ENCODE data around the gene ELL2. TPM values are rescaled to one million over a fixed set of nuclear protein-coding genes. Genes with fewer than 3 reads are reported as not detected.
A peak's percentile ranks its signal among the peaks of the same experiment; 100 is the strongest.

ELL2 gene
- total and polyA plus RNA-seq, 2 of the 13 experiments (the other 11 are each of a cell fraction or from before 2014, with no cell fraction given) = 78.9 to 97.1 TPM

GRCh38 chr5:95857185-95857945, 104.3 kb downstream of the ELL2 start (continued):
- TF ChIP-seq ZNF296 (CRISPR knock-in tag; conservative IDR thresholded peaks at IDR 0.05) (no peak), TFAP4 (IDR thresholded peaks at IDR 0.05; ENCODE audit: borderline replicate concordance, low read depth) (no peak), ZNF780A (CRISPR knock-in tag; IDR thresholded peaks at IDR 0.05) (no peak), ZMAT5 (CRISPR knock-in tag; IDR thresholded peaks at IDR 0.05; ENCODE audit: borderline replicate concordance, low read depth) (no peak), ZNF383 (CRISPR knock-in tag; IDR thresholded peaks at IDR 0.05; ENCODE audit: borderline replicate concordance) (no peak), NRL (CRISPR knock-in tag; IDR thresholded peaks at IDR 0.05; ENCODE audit: borderline replicate concordance) (no peak; the same call in 1 of the 2 replicates), ZNF75D (CRISPR knock-in tag; IDR thresholded peaks at IDR 0.05; ENCODE audit: borderline replicate concordance) (no peak), TAF1 (CRISPR knock-in tag; IDR thresholded peaks at IDR 0.05) (0 out of 2 replicates have a peak, but pooled peaks have one; percentile 17), CTCF (CRISPR knock-in tag; IDR thresholded peaks at IDR 0.05) (0 out of 2 replicates have a peak, but pooled peaks have one; percentile 9), ZNF230 (CRISPR knock-in tag; IDR thresholded peaks at IDR 0.05) (peak; percentile 65; the same call in 1 of the 2 replicates), ZKSCAN1 (IDR thresholded peaks at IDR 0.05; ENCODE audit: low read length) (no peak), HINFP (CRISPR knock-in tag; IDR thresholded peaks at IDR 0.05; ENCODE audit: low read depth) (peak; percentile 87), ZNF552 (CRISPR knock-in tag; IDR thresholded peaks at IDR 0.05; ENCODE audit: borderline replicate concordance) (peak; percentile 64; the same call in 1 of the 2 replicates), KLF13 (CRISPR knock-in tag; IDR thresholded peaks at IDR 0.05) (no peak), ZNF562 (CRISPR knock-in tag; IDR thresholded peaks at IDR 0.05; ENCODE audit: borderline replicate concordance) (no peak)

Measured in HepG2 (cell line).